Pons (tissue), 1 donor: Measurements from ENCODE around the gene THSD7A.

Experiments
- DNase-seq: peaks from one replicate; pipeline ENCODE4 v3.0.0-alpha.2; 2016; ENCODE audit warnings: low spot score

THSD7A gene

DNA sequence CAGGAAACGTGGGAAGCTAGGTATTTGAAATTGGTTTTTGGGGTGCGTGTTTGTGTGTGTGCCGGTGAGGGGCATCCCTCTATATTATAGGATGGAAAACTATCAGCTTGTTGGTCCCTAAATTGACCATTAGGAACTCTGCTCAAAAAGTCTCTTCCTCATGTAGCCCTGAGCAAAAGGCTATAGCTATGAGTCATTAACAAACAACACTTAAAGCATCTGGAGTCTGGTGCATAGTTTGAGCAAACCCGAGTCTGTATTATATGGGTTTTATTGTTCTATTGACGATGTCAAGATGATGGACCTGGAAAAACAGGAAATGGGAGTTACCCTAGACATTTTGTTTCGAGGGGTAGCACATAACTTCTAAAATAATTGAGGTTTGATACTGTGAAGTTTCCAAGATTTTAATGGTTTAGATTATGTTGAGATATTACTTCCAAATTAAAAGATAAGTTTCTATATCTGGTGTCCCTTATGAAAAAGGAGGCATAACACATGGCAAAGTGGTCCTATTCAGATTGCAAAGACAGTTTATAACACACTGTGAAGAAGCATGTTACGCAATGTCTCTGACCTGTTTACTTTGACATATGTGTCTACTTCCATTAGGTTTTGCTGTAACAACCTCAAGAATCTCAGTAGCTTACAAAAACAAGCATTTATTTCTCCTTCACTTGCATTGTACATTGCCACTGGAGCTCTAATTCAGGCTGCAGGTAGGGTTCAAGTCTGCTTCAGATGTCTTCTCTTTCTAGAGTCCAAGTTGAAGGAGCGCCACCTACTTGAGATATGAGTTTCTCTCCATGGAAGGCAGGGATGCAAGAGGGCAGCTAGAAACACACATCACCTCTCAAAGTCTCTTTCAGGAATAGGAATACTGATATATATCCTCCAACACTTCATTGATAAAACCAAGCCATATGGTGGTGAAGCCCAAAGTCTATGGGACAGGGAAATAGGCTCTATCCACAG is 500.6 kb downstream of the THSD7A start:
- no peak for DNase-seq

DNA sequence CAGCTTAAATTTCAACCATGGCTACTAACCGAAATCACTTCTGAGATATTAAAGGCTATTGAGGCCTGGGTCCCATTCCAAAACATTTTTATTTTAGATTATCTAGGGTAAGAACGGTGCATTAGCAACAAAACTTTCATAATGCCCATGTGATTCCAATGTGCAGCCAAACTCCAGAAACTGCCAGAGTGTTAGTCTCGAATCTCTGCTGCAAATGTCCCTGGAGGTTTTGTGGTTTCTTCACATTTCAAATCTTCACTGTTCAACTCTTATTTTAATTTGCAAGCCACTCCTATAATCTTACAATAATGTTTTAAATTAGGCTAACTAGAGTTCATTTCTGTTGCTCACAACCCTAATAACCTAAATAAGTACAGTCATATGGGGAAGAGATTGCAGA is 501.3 kb downstream of the THSD7A start:
- no peak for DNase-seq

DNA sequence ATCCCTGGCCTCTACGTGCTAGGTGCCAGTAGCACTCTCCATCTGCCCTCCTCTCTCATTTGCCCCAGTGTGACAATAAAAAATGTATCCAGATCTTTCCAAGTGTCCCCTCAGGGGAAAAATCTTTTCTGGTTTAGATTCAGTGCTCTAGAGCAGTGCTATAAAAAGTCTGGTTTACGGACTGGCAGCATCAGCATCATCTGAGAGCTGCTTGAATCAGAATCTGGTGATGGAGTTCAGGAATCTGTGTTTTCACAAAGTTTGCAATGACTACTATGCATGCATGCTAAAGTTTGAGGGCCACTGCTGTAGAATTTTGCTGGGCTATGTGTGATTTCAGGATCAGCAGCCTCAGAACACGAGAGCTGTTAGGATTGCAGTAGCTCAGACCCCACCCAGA is 501.8 kb downstream of the THSD7A start:
- DNase-seq: no peak

DNA sequence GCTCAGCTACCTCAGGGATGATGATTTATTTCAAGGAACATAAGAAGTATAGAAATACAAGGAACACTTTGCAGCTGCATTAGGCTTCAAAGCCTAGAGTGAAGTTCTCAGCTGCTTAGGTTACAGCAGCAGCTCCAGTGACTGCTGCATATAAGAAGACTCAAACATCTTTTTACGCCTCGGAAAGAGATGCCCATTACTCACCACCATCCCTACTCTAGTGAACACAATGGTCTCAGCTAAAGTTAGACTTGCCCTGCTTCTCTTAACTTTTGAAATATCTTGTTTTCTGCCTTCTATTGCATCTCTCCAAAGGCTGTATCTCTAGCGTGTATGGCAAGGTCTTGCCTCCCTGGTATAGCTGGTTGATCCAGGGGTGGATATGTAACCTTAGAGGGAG is 502.4 kb downstream of the THSD7A start:
- no peak for DNase-seq

DNA sequence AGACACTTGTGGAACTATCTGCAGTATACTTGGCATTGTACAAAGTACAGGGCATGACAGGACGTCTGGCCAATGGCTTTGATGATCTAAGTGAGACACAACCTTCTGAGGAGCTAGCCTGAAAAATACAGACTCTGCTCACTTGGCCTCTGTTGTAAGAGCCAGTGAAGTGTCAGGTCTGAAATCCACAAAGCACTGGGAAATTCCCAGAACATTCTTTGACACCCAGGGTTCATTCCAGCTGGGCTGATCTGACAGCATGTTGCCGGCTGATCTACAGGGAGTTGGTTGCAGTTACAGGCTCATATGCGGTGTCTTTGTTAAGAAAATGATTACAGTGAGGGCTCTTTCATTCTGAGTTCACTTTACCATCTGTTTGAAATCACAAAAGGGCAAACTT is 503.7 kb downstream of the THSD7A start:
- DNase-seq: no peak

DNA sequence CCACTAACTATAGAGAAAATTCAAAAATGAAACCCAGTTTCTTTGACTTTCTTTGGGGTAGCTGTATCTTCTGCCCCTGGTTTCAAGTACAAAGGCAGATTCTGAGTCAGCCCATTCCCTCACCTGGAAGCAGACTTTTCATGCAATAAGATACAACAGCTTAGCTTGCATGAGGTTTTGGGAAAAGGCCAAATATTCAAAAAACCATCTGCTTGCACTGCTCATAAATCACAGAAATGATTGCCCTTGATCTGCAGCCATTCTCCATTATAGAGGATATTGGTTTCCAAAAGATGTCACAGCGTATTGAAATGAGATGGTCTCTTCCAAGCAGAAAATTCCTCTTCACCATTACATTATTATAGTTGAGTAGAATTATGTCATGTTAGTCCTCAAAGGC is 504.4 kb downstream of the THSD7A start:
- DNase-seq: no peak
